Stimulated activated CD8-positive, alpha-beta memory T cell treated with anti-CD3 and anti-CD28 coated beads, Interleukin-15, amount 100 ng/mL, for 24 hours (primary cell): ENCODE results near the gene CCDC187.
"Not testable (repeated sequence)": the region's sequence is repeated elsewhere in the genome, so short reads cannot be mapped to it uniquely, and the experiment has no call there.

Source experiments
- DNase-seq: peaks from one replicate; pipeline ENCODE4 v3.0.0-alpha.2; 2020; ENCODE audit warnings: low read depth

Gene CCDC187

GRCh38 chr9:136266641-136267040 lies 37.3 kb downstream of the CCDC187 start:
- DNase-seq: not testable (repeated sequence)

DNA sequence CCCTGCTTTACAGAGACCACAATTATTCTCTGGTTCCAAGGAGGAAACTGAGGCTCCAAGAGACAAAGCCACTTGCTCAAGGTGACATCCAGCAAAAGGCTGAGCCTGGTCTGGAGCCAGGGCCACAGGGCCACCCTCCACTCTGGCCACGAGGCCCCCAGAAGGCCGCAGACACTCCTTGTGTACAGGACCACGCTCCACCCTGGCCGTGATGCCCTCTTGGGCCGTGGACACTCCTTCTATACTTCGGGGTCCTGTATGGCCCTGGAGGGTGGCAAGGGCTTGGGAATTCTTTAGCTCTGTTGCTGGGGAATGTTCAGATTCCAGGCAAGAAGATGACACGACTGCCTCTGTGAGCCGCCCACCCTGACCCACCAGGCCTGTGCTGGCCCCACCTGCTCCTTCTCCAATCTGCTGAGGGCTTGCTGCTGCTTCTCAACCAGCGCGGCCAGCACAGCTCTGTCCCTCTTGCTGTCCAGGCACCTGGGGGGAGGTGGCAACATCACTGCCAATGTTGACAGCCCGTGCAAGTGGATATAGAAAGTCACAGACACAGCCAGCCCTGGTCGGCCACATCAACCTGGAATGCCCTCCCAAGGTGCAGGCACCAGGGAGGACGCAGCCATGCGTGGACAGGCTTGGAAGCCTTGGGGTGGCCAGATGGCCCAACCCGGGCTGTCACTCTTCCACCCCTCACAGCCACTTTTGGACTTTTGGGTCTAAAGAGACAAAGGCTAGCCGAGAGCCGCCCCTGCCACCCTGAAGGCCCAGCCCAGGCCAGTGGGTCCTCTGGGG lies 38.1 kb downstream of the CCDC187 start:
- DNase-seq: no peak

DNA sequence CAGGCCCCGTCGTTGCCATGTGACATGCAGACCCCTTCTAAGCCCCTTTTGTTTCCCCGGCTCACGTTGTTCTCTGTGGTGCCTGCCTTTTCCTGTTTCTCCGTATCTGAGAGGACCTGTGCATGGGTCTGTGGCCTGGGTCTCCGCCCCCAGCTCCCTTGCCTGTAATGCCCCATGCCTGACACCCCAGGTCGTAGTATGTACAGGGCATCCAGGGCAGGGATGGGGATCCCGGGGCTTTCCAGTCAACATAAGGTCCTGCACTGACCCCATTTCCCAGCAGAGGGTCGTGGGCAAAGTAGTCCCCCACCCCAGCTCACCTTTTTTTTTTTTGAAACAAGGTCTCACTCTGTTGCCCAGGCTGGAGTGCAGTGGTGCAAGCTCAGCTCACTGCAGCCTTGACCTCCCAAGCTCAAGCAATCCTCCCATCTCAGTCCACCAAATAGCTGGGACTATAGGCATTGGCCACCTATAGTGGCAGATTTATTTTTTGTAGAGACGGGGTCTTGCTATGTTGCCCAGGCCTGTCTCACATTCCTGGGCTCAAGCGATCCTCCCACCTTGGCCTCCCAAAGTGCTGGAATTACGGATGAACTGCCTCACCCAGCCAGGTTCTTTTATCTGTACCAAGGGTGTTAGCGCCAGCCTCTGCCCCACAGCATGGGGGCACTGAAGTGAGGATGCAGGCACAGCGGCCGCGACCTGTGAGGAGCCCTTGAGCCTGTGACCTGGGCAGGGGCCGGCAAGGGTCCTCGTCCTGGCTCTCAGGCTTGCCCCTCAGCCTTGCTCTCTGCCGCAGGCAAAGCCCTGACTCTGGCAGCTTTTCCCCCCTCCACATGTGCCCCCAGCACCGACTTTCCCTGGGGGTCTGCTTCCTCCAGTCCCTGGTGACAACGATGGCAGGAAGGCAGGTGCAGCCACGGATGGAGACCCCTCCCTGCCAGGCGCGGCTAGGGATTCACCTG lies 39.2 kb downstream of the CCDC187 start:
- DNase-seq: no peak

GRCh38 chr9:136264031-136264430 lies 39.9 kb downstream of the CCDC187 start:
- DNase-seq: no peak

GRCh38 chr9:136262671-136263178 lies 41.2 kb downstream of the CCDC187 start:
- DNase-seq: no peak

- DNase-seq: no peak
Measured at GRCh38 chr9:136261686-136262430, 42.0 kb downstream of the CCDC187 start.

GRCh38 chr9:136260936-136261472 lies 42.9 kb downstream of the CCDC187 start:
- DNase-seq: no peak

- no peak for DNase-seq
Measured at GRCh38 chr9:136260521-136260920, 43.4 kb downstream of the CCDC187 start.

DNA sequence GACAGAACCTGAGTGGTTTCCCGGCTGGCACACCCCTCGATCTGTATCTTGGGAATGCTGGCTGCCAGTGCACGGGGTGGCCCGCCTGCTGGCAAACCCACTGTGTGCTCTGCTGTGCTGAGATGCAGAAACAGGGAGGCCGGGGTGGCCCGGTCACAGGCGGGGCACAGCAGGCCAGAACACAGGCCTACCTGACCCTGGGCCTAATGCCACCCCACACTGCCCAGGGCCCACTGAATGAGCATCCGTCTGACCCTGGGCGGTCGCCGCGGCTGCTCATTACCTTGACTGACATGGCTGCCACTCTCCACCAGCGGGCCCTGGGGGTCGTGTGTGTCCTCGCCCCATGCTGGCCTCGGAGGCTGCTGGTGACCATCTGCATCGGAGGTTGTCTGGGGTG lies 44.1 kb downstream of the CCDC187 start:
- no peak for DNase-seq

DNA sequence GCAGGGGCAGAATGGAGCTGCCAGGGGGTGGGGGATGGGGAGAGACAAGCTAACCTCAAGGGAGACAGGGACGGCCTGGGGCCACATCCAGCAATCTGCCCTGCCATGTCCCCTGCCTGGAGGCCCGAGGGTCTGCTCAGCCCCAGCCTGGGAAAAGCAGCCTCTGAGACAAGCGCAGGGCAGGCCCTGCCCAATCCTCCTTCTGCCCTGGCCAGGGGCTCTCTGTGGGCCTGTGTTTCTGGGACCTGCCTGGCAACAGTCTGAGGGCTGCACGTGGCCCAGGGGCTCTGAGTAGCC lies 44.4 kb downstream of the CCDC187 start:
- DNase-seq: no peak

GRCh38 chr9:136258786-136259516 lies 44.9 kb downstream of the CCDC187 start:
- no peak for DNase-seq

GRCh38 chr9:136258299-136258625 lies 45.6 kb downstream of the CCDC187 start:
- DNase-seq: no peak

DNA sequence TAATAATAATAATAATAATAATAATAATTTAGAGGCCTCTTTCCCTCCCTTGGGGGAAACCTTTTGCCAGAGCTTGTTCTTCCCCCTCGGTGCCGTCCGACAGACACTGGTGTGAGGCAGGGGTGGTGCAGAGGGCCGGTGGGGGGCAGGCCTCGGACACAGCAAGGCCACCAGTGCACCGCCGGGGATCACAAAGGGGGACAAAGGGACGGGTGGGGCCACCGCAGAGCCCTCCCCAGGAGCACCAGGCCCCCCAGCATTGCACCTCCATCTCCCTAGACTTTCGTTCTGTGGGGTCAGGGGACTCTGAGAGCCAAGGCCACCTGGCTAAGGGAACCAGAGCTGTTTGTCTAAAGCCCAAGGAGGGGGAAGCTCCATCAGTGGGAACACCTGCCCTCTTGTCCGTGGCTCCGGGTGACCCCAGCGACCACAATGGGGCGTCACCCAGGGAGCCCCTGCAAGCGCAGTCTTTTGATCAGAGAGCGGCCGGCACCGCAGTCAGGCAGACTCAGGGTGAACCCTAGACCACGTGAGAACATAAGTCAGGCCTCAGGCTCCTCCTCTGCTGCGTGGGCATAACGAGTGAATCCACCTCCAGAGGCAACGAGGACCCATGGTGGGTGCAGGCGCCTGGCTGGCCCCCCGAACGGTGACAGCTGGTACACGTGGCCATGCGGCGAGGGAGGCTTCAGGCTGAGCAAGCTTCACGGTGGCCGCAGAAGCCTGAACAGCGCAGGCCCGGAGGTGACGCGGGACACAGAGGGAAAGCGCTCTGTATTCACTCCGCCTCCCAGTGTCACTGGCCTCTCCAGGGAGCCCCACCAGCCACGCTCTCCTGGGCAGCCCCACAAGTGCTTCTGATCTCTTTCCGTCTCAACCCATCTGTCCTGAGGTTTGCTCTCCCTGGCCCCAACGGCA lies 46.3 kb downstream of the CCDC187 start:
- no peak for DNase-seq

GRCh38 chr9:136255896-136256890 lies 47.7 kb downstream of the CCDC187 start:
- DNase-seq: no peak

GRCh38 chr9:136255166-136255538 lies 48.7 kb downstream of the CCDC187 start:
- DNase-seq: no peak

- DNase-seq: no peak
Measured at GRCh38 chr9:136254381-136255165, 49.3 kb downstream of the CCDC187 start.

DNA sequence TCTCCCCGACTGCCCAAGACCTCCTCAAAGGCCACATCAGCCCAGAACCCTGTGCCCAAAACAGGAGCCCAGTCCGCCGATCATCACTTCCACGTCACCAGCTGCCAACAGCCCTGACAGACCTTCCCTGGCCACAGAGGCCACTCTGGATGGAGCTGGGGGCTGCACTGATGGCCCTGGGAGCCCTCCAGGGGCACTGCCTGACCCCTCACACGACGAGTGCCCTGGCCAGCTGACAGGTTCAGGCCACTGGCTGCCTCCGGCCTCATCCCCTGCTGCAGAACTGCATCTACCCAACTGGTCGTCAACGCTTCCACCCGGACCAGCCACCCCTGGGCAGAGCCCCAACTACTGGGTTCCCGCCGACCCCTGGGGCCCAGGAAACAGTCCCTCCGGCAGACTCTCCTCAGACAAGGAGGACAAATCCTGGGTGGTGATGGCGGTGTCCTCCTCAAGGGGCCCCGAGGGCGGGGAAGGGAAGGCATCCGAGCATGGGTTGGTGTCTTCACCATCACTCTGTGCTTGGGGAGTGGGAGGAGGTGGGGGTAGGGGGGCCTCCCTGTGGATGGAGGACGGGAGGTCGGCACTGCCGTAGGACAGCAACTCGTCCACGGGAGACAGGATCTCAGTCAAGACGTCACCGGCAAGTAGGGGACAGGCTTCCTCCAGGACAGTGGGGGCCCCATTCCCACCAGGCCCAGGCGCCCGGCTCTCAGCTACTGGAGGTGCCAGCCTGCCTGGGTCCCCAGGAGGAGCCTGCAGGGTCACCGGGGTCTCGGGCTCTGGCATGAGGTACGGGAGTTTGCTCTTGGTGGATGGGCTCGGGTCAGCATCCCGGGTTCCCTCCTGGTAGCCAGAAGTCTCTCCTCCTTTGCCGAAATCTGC lies 50.4 kb downstream of the CCDC187 start:
- no peak for DNase-seq
